ENCODE data around the gene SLC22A1.
"Not testable (repeated sequence)": the region's sequence is repeated elsewhere in the genome, so short reads cannot be mapped to it uniquely, and the experiment has no call there.

SLC22A1 gene

DNA sequence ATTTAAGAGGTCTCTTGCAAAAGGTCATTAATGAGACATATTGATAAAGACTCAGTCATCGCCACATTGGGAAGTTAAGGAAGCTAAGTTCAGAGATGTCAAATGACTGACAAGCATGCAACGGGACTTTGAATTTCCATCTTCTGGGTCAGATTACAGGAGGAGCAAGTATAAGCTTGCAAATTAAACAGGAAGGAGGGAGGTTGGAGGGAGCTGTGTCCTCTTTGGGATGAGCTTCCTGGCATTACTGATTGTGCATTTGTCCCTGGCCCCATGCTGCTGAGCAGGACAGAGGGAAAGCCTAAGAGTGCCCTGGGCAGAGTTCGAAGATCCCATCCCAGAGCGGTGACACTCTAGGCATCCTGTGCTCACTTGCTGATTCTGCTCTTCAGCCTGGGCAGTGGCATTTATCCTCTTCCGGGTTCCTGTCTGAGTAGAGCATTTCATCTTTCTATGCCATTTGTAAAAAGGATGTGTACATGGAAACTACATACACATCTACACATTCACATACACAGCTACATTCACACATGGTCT lies 40.5 kb downstream of the SLC22A1 start:
- no peaks in the 10 kb centered on the region for H3K27me3 ChIP-seq (ENCODE audit: control insufficient read depth, insufficient read depth, low read length)
- no peak overlapping the region for H3K27ac ChIP-seq (ENCODE audit: low read depth, low read length)
- H3K9ac ChIP-seq (ENCODE audit: low read length): no peak overlapping the region
- no peaks in the 10 kb centered on the region for H3K36me3 ChIP-seq (ENCODE audit: control insufficient read depth, insufficient read depth, low read length)
- no peak overlapping the region for H3K4me3 ChIP-seq (ENCODE audit: low read depth, low read length)
- peaks cover 22% of the 10 kb centered on the region for H3K4me1 ChIP-seq (ENCODE audit: control insufficient read depth, insufficient read depth, low read length)
- 0 out of 2 replicates have a peak, but pooled peaks cover under 1% of the 10 kb centered on the region for H3K9me3 ChIP-seq (ENCODE audit: control insufficient read depth, insufficient read depth, low read depth, low read length)

DNA sequence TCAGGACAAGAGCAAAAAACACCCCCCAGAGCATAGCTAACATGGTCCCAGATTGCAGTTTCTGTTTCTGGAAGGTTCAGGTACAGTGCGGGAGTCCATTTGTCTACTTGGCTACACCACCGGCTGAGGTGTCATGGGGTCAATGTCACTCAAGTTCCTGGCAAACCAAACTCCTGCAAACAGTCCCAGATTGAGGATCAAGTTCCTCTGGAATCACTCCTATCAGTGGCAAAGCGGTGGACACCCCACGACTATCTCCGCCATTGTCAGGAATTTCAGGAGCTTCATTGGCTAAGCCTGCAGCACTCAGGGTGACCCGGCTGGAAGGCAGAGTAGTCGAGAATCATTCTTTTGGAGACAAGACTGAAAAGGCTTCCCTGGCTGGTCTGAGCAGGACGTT lies 41.8 kb downstream of the SLC22A1 start:
- H3K9ac ChIP-seq (ENCODE audit: low read length): no peak overlapping the region
- H3K4me3 ChIP-seq (ENCODE audit: low read depth, low read length): no peak overlapping the region
- H3K27ac ChIP-seq (ENCODE audit: low read depth, low read length): no peak overlapping the region
- peaks cover 22% of the 10 kb centered on the region for H3K4me1 ChIP-seq (ENCODE audit: control insufficient read depth, insufficient read depth, low read length)
- no peaks in the 10 kb centered on the region for H3K36me3 ChIP-seq (ENCODE audit: control insufficient read depth, insufficient read depth, low read length)
- H3K9me3 ChIP-seq (ENCODE audit: control insufficient read depth, insufficient read depth, low read depth, low read length): 0 out of 2 replicates have a peak, but pooled peaks cover 2% of the 10 kb centered on the region
- no peaks in the 10 kb centered on the region for H3K27me3 ChIP-seq (ENCODE audit: control insufficient read depth, insufficient read depth, low read length)

- H3K9ac ChIP-seq (ENCODE audit: low read length): no peak overlapping the region
Observed at GRCh38 chr6:160163912-160164311, 42.3 kb downstream of the SLC22A1 start.

DNA sequence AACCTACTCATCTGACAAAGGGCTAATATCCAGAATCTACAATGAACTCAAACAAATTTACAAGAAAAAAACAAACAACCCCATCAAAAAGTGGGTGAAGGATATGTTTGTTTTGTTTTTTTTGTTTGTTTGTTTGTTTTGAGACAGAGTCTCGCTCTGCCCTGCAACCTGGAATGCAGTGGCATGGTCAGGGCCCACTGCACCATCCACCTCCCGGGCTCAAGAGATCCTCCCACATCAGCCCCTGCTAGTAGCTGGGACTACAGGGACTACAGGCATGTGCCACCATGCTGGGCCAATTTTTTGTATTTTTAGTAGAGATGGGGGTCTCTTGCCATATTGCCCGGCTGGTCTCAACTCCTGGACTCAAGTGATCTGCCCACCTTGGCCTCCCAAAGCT lies 44.3 kb downstream of the SLC22A1 start:
- H3K36me3 ChIP-seq (ENCODE audit: control insufficient read depth, insufficient read depth, low read length); H3K9ac ChIP-seq (ENCODE audit: low read length); H3K27ac ChIP-seq (ENCODE audit: low read depth, low read length); H3K27me3 ChIP-seq (ENCODE audit: control insufficient read depth, insufficient read depth, low read length); H3K4me3 ChIP-seq (ENCODE audit: low read depth, low read length); H3K9me3 ChIP-seq (ENCODE audit: control insufficient read depth, insufficient read depth, low read depth, low read length): not testable (repeated sequence)
- peaks cover 14% of the 10 kb centered on the region for H3K4me1 ChIP-seq (ENCODE audit: control insufficient read depth, insufficient read depth, low read length)

More at GRCh38 chr6:160163912-160164311, 42.3 kb downstream of the SLC22A1 start:
- H3K9me3 ChIP-seq (ENCODE audit: control insufficient read depth, insufficient read depth, low read depth, low read length): 0 out of 2 replicates have a peak, but pooled peaks cover 2% of the 10 kb centered on the region
- no peak overlapping the region for H3K27ac ChIP-seq (ENCODE audit: low read depth, low read length)
- no peak overlapping the region for H3K4me3 ChIP-seq (ENCODE audit: low read depth, low read length)
- H3K36me3 ChIP-seq (ENCODE audit: control insufficient read depth, insufficient read depth, low read length): no peaks in the 10 kb centered on the region
- H3K4me1 ChIP-seq (ENCODE audit: control insufficient read depth, insufficient read depth, low read length): peaks cover 22% of the 10 kb centered on the region
- H3K27me3 ChIP-seq (ENCODE audit: control insufficient read depth, insufficient read depth, low read length): no peaks in the 10 kb centered on the region

DNA sequence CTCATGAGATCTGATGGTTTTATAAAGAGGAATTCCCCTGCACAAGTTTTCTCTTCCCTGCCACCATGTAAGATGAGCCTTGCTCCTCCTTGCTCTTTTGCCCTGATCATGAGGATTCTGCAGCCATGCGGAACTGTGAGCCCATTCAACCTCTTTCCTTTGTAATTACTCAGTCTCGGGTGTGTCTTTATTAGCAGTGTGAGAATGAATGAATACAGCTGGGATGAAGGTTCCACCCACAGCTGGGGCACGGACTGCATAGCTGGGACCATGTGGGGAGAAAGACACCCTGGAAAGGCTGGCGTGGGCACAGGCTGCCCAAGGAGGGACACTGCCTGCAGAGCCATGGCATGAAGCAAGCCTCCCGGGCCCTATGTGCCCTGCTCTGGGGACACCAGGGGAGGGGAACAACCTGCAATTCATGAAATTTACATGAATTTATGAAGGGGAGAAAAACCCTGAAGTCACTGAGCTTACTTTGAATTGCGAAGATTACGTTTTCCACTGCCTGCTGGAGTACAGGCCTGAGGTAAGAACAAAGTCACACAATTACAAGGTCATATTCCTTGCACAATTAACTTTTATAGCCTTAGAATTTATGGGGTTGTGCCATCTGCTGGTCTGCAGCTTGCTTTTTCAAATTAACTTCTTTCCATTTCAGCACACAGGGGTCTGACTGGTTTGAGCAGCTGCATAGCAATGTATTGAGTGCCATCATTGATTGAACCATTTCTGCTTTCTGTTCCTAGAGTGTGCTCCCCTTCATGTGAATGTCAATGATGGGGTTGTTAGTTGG lies 46.2 kb downstream of the SLC22A1 start:
- no peaks in the 10 kb centered on the region for H3K27me3 ChIP-seq (ENCODE audit: control insufficient read depth, insufficient read depth, low read length)
- H3K27ac ChIP-seq (ENCODE audit: low read depth, low read length): no peak overlapping the region
- no peaks in the 10 kb centered on the region for H3K36me3 ChIP-seq (ENCODE audit: control insufficient read depth, insufficient read depth, low read length)
- no peak overlapping the region for H3K9ac ChIP-seq (ENCODE audit: low read length)
- H3K4me1 ChIP-seq (ENCODE audit: control insufficient read depth, insufficient read depth, low read length): no peaks in the 10 kb centered on the region
- H3K9me3 ChIP-seq (ENCODE audit: control insufficient read depth, insufficient read depth, low read depth, low read length): 0 out of 2 replicates have a peak, but pooled peaks cover 2% of the 10 kb centered on the region
- H3K4me3 ChIP-seq (ENCODE audit: low read depth, low read length): no peak overlapping the region

- H3K27ac ChIP-seq (ENCODE audit: low read depth, low read length): no peak overlapping the region
- H3K9me3 ChIP-seq (ENCODE audit: control insufficient read depth, insufficient read depth, low read depth, low read length): 0 out of 2 replicates have a peak, but pooled peaks cover 2% of the 10 kb centered on the region
- H3K4me1 ChIP-seq (ENCODE audit: control insufficient read depth, insufficient read depth, low read length): peaks cover 5% of the 10 kb centered on the region; the same call in 1 of the 2 replicates
- no peaks in the 10 kb centered on the region for H3K36me3 ChIP-seq (ENCODE audit: control insufficient read depth, insufficient read depth, low read length)
- no peaks in the 10 kb centered on the region for H3K27me3 ChIP-seq (ENCODE audit: control insufficient read depth, insufficient read depth, low read length)
- H3K9ac ChIP-seq (ENCODE audit: low read length): no peak overlapping the region
- H3K4me3 ChIP-seq (ENCODE audit: low read depth, low read length): no peak overlapping the region
Observed at GRCh38 chr6:160170018-160170680, 48.5 kb downstream of the SLC22A1 start.

- Histone ChIP-seq H3K9me3 (ENCODE audit: control insufficient read depth, insufficient read depth, low read depth, low read length) (no peaks in the 10 kb centered on the region), H3K27ac (ENCODE audit: low read depth, low read length) (no peak overlapping the region), H3K27me3 (ENCODE audit: control insufficient read depth, insufficient read depth, low read length) (no peaks in the 10 kb centered on the region), H3K4me1 (ENCODE audit: control insufficient read depth, insufficient read depth, low read length) (peaks cover 5% of the 10 kb centered on the region; the same call in 1 of the 2 replicates), H3K36me3 (ENCODE audit: control insufficient read depth, insufficient read depth, low read length) (no peaks in the 10 kb centered on the region), H3K9ac (ENCODE audit: low read length) (no peak overlapping the region), H3K4me3 (ENCODE audit: low read depth, low read length) (no peak overlapping the region)
Observed at GRCh38 chr6:160172704-160173103, 51.1 kb downstream of the SLC22A1 start.

DNA sequence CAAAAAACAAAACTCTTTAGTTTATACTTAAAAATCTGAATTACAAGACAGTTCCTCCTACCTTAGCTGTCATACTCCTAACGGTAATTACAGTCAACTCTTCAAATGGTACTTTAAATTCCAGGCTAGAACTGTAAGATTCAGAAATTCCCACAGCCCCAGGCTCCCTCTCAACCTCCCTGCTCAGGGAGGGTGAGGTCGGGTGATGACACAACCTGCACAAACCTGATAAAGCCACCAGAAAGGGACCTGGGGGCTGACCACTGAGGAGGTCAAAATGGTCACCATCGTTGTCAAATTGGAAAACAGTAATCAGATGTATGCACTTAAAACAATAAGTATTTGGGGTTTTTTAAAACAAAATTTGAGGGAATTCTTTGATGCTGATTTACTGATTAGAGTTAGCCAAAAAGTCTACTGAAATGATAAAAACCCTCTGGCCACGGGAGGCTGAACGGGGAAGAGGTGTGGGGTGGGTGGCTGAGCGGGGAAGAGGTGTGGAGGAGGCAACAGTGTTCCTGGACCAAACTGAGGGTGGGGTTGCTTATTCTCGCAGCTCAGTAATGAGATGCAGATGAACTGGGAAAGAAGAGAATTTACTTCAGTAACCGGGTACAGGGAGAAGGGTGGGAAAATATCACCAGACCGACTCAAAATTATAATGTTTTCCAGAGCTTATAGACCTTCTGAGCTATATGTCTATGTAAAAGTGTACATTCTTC lies 52.4 kb downstream of the SLC22A1 start:
- peaks cover 5% of the 10 kb centered on the region; the same call in 1 of the 2 replicates for H3K4me1 ChIP-seq (ENCODE audit: control insufficient read depth, insufficient read depth, low read length)
- H3K36me3 ChIP-seq (ENCODE audit: control insufficient read depth, insufficient read depth, low read length): no peaks in the 10 kb centered on the region
- no peaks in the 10 kb centered on the region for H3K27me3 ChIP-seq (ENCODE audit: control insufficient read depth, insufficient read depth, low read length)
- H3K4me3 ChIP-seq (ENCODE audit: low read depth, low read length): no peak overlapping the region
- H3K9me3 ChIP-seq (ENCODE audit: control insufficient read depth, insufficient read depth, low read depth, low read length): no peaks in the 10 kb centered on the region
- H3K9ac ChIP-seq (ENCODE audit: low read length): no peak overlapping the region
- H3K27ac ChIP-seq (ENCODE audit: low read depth, low read length): no peak overlapping the region

DNA sequence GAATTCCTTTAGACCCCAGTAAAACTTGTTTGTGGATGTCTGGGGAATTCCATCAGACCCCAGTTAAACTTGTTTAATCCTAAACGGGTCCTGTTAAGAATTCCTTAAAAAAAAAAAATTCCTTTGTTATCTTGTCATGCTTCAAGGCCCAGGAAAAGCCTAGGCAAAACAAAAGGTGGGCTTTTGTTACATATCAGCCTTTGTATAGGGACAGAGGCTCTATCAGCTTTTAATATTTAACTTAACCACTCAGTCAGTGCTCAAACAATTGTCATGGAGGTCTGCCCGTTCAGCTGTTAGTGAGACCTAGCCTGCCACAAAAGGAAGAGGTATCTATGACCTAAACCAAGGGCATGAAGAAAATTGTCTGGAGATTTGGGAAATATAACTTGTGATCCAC lies 53.1 kb downstream of the SLC22A1 start:
- H3K9me3 ChIP-seq (ENCODE audit: control insufficient read depth, insufficient read depth, low read depth, low read length): no peaks in the 10 kb centered on the region
- no peak overlapping the region for H3K27ac ChIP-seq (ENCODE audit: low read depth, low read length)
- H3K36me3 ChIP-seq (ENCODE audit: control insufficient read depth, insufficient read depth, low read length): no peaks in the 10 kb centered on the region
- no peaks in the 10 kb centered on the region for H3K27me3 ChIP-seq (ENCODE audit: control insufficient read depth, insufficient read depth, low read length)
- H3K9ac ChIP-seq (ENCODE audit: low read length): no peak overlapping the region
- no peak overlapping the region for H3K4me3 ChIP-seq (ENCODE audit: low read depth, low read length)
- peaks cover 5% of the 10 kb centered on the region; the same call in 1 of the 2 replicates for H3K4me1 ChIP-seq (ENCODE audit: control insufficient read depth, insufficient read depth, low read length)

DNA sequence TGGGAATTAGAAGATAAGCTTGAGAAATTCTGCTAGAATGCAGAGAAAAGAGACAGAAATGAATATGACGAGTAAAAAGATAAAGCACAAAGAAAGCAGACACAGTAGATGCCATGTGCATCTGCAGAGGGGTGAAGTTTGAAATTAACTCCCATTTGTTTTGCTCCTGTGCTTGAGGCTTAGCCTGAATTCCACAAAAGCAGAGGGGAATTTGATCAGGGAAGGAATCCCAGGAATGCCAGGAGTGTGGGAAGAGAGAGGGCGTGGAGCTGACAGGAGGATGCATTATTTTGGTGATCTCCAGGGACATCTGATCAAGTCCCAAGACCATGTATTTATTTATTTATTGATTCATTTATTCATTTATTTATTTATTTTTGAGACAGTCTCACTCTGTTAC lies 55.6 kb downstream of the SLC22A1 start:
- Histone ChIP-seq H3K27me3 (ENCODE audit: control insufficient read depth, insufficient read depth, low read length) (no peaks in the 10 kb centered on the region), H3K4me3 (ENCODE audit: low read depth, low read length) (no peak overlapping the region), H3K36me3 (ENCODE audit: control insufficient read depth, insufficient read depth, low read length) (no peaks in the 10 kb centered on the region), H3K9ac (ENCODE audit: low read length) (no peak overlapping the region), H3K9me3 (ENCODE audit: control insufficient read depth, insufficient read depth, low read depth, low read length) (no peaks in the 10 kb centered on the region), H3K27ac (ENCODE audit: low read depth, low read length) (no peak overlapping the region), H3K4me1 (ENCODE audit: control insufficient read depth, insufficient read depth, low read length) (peaks cover 5% of the 10 kb centered on the region; the same call in 1 of the 2 replicates)

All from HUES6 (cell line).